RWPE1 (cell line): ENCODE results near the gene AKR1B1.

Experiments
- CTCF ChIA-PET: fragments of 350-600 bp; sonication (Branson Sonifier 250); formaldehyde crosslinking; extraction: SDS; loops from one replicate; lab custom pipeline; 2021; lab: Yijun Ruan, JAX
- POLR2A ChIA-PET: fragments of 400-600 bp; formaldehyde crosslinking; extraction: SDS; loops from one replicate; lab custom pipeline; 2020; ENCODE audit warnings: antibody characterized with exemption; ENCODE audit not compliant: low non-redundant PET; lab: Yijun Ruan, JAX
- DNase-seq: peaks from one replicate; pipeline ENCODE4 v3.0.0; 2012; ENCODE audit warnings: low spot score
- H3K27ac ChIP-seq: fragments of 450-650 bp; 2 replicates; pipeline ENCODE4 v1.5.1; 2017
- CTCF ChIP-seq: fragments of 450-650 bp; conservative IDR thresholded peaks from 2 replicates; pipeline ENCODE4 v1.5.1; 2017; ENCODE audit warnings: low read depth, mild to moderate bottlenecking

AKR1B1 gene

DNA sequence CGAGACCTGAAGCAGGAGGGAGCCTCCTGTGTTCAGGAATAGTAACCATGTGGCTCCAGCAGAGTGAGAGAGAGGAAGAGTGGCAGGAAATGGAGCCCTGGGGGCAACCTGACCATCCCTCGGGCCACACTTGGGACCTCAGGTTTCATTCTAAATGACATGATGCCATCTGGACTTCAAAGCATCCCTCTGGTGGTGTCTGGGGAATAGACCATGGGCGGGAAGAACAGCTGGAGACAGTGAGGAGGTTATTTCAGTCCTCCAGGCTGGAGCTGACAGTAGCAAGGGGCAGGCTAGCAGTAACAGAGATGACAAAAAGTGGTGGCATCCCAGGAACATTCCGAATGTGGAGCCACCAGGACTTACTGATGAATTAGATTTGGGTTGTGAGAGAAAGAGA is 44.8 kb downstream of the AKR1B1 start:
- POLR2A ChIA-PET: no interaction called here
- no peak for DNase-seq
- CTCF ChIA-PET: no interaction called here
- no peak overlapping the region for H3K27ac ChIP-seq
- TF ChIP-seq CTCF: no peak

DNA sequence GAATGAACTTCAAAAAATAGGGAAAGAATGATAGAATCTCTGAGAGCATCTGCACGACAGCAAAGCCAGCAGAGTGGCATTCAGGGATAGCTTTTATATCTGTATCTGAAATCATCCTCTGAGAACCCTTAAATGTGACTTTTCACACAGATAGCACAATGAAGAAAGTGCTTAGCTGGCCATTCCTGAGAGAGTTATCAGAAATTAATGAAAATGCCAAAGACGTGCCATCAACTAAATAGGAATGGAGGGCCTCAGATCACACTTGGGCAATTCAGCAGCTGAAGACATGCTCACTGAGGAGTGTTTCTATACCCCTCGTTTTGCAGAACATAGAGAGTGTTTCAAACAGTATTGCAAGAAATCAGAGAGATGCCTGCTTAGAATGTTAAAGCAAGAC is 51.6 kb downstream of the AKR1B1 start:
- no peak for TF ChIP-seq CTCF
- CTCF ChIA-PET: no interaction called here
- no peak for DNase-seq
- no peak overlapping the region for H3K27ac ChIP-seq
- POLR2A ChIA-PET: no interaction called here

- ChIA-PET POLR2A (no interaction called here), CTCF (no interaction called here)
- TF ChIP-seq CTCF: no peak
- DNase-seq: no peak
- H3K27ac ChIP-seq: no peak overlapping the region
Measured at GRCh38 chr7:134406431-134406830, 52.5 kb downstream of the AKR1B1 start.

DNA sequence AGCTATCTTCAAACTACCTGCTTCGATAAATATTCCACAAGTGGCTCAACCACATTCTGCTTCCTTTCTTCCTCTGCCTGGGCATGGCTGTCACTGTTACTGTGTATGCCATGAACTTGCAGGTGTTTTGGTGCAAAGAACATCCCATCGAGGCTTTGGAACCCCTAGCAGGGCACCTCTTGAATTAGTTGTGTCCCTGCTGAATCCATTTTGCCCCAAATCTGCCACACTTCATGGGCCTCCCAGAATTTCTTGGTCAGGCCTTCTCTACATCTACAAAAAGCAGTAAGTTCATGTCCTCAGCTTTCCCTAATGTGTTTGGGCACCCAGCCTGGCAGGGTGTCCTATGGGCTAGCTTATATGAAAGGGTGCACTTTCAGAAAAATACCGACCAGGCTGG is 53.6 kb downstream of the AKR1B1 start:
- CTCF ChIA-PET: interaction anchor here (0.6 kb wide), 1 partner anchor 142 kb away, joined by 3 read pairs; no protein-coding TSS in a partner anchor

DNA sequence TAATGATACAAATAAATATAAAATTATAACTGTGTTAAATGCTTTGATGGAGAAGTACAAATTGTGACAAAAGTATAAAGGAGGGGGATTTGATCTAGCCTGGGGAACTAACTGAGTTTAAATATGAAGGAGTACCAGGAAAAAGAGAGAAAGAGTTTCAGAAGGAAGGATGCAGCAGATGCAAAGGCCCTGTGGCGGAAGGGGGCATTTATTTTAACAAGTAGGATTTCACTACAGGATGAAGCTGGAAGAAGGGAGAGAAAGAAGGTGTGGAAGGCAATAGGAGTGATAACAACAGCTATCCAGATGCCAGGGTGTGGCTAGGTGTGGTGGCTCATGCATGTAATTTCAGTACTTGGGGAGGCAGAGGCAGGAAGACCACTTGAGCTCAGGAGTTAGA is 55.8 kb downstream of the AKR1B1 start:
- no peak overlapping the region for H3K27ac ChIP-seq
- ChIA-PET POLR2A (no interaction called here), CTCF (no interaction called here)
- no peak for DNase-seq
- TF ChIP-seq CTCF: no peak

More for the DNA sequence above, 53.6 kb downstream of the AKR1B1 start:
- no peak for DNase-seq
- POLR2A ChIA-PET: no interaction called here
- H3K27ac ChIP-seq: no peak overlapping the region
- TF ChIP-seq CTCF: no peak

DNA sequence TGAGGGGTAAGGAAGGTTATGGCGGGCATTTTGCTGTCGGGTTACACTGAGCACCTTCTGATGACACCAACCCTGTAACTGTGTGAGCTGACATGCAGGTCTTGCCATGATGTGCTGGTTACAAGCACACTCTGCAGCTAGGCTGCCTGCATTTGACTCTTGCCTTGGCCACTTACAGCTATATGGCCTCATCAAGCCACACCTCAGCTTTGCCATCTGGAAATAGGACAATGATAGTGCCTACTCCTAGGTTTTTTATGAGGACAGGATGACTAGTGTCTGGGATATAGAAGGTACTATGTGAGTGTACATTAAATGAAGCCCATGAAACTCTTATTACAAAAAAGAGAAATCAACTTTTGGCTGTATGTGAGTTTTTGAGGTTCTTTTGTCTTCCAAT is 58.0 kb downstream of the AKR1B1 start:
- DNase-seq: no peak
- POLR2A ChIA-PET: no interaction called here
- H3K27ac ChIP-seq: no peak overlapping the region
- CTCF ChIA-PET: no interaction called here
- no peak for TF ChIP-seq CTCF

GRCh38 chr7:134396031-134396430 is 62.9 kb downstream of the AKR1B1 start:
- ChIA-PET POLR2A (no interaction called here), CTCF (no interaction called here)
- H3K27ac ChIP-seq: no peak overlapping the region
- no peak for DNase-seq
- TF ChIP-seq CTCF: no peak
